MM.1S (cell line): ENCODE results near the gene ASXL1.

Experiments used
- DNase-seq: peaks from one replicate; pipeline ENCODE4 v3.0.0-alpha.2; 2015
- H2AFZ ChIP-seq: fragments of 300-600 bp; sonication (generic); 2 replicates; pipeline ENCODE4 v1.6.0; 2016; ENCODE audit warnings: antibody characterized with exemption, low read length
- H3F3A ChIP-seq: fragments of 300-600 bp; sonication (generic); 2 replicates; pipeline ENCODE4 v1.6.1; 2016; ENCODE audit warnings: mild to moderate bottlenecking, antibody characterized with exemption, low read length, moderate library complexity, mixed read lengths; ENCODE audit not compliant: insufficient read depth
- H3K27ac ChIP-seq: fragments of 300-600 bp; sonication (generic); 2 replicates; pipeline ENCODE4 v1.5.1; 2016; ENCODE audit warnings: mild to moderate bottlenecking, low read length
- H3K27me3 ChIP-seq: fragments of 300-600 bp; sonication (generic); replicated peaks from 2 replicates; pipeline ENCODE4 v1.6.0; 2016; ENCODE audit warnings: low read length; ENCODE audit not compliant: insufficient read depth
- H3K36me3 ChIP-seq: fragments of 300-600 bp; sonication (generic); replicated peaks from 2 replicates; pipeline ENCODE4 v1.6.1; 2016; ENCODE audit warnings: mild to moderate bottlenecking, low read length, mixed read lengths; ENCODE audit not compliant: insufficient read depth
- H3K4me1 ChIP-seq: fragments of 300-600 bp; sonication (generic); 2 replicates; pipeline ENCODE4 v1.6.1; 2016; ENCODE audit warnings: low read length, mixed read lengths
- H3K4me2 ChIP-seq: fragments of 300-600 bp; sonication (generic); 2 replicates; pipeline ENCODE4 v1.6.0; 2016; ENCODE audit warnings: low read depth, low read length
- H3K4me3 ChIP-seq: fragments of 300-600 bp; sonication (generic); 2 replicates; pipeline ENCODE4 v1.5.1; 2016; ENCODE audit warnings: low read length, mixed read lengths
- H3K79me2 ChIP-seq: fragments of 300-600 bp; sonication (generic); 2 replicates; pipeline ENCODE4 v1.6.1; 2016; ENCODE audit warnings: mixed run types, low read length, mixed read lengths
- H3K9ac ChIP-seq: fragments of 300-600 bp; sonication (generic); 2 replicates; pipeline ENCODE4 v1.6.1; 2016; ENCODE audit warnings: low read length, mixed read lengths
- H3K9me2 ChIP-seq: fragments of 300-600 bp; sonication (generic); replicated peaks from 2 replicates; pipeline ENCODE4 v1.6.1; 2016; ENCODE audit warnings: mild to moderate bottlenecking, low read length, mixed read lengths; ENCODE audit not compliant: insufficient read depth
- H3K9me3 ChIP-seq: fragments of 300-600 bp; sonication (generic); replicated peaks from 2 replicates; pipeline ENCODE4 v1.6.1; 2016; ENCODE audit warnings: mild to moderate bottlenecking, low read length, mixed read lengths; ENCODE audit not compliant: insufficient read depth
- H4K20me1 ChIP-seq: fragments of 300-600 bp; sonication (generic); 2 replicates; pipeline ENCODE4 v1.6.1; 2016; ENCODE audit warnings: mild to moderate bottlenecking, low read length, moderate library complexity, mixed read lengths; ENCODE audit not compliant: insufficient read depth
- EZH2 ChIP-seq: fragments of 300-600 bp; sonication (generic); optimal IDR thresholded peaks from 2 replicates; pipeline ENCODE3; 2017; ENCODE audit warnings: low read depth, mild to moderate bottlenecking, antibody characterized with exemption, low read length, mixed read lengths
- EZH2phosphoT487 ChIP-seq: fragments of 300-600 bp; sonication (generic); IDR thresholded peaks from 2 replicates; pipeline ENCODE4 v1.6.1; 2018; ENCODE audit warnings: antibody characterized with exemption, low read length
- TF ChIP-seq, protein P1 (sequence below): fragments of 300-600 bp; sonication (generic); IDR thresholded peaks from 2 replicates; pipeline ENCODE4 v1.5.1; 2016; ENCODE audit warnings: antibody characterized with exemption, low read length, mixed read lengths

The ASXL1 gene

GRCh38 chr20:32448306-32449056, 90.3 kb downstream of the ASXL1 start:
- Histone ChIP-seq H2AFZ (no peak overlapping the region), H3F3A (no peaks in the 10 kb centered on the region), H3K27me3 (no peaks in the 10 kb centered on the region), H3K36me3 (no peaks in the 10 kb centered on the region), H3K9me2 (no peaks in the 10 kb centered on the region), H3K4me3 (no peak overlapping the region), H3K79me2 (no peaks in the 10 kb centered on the region), H3K9me3 (no peaks in the 10 kb centered on the region), H3K4me2 (no peak overlapping the region), H3K4me1 (no peaks in the 10 kb centered on the region), H3K9ac (no peak overlapping the region), H3K27ac (no peak overlapping the region), H4K20me1 (no peaks in the 10 kb centered on the region)
- no peak for DNase-seq
- TF ChIP-seq, protein P1, sequence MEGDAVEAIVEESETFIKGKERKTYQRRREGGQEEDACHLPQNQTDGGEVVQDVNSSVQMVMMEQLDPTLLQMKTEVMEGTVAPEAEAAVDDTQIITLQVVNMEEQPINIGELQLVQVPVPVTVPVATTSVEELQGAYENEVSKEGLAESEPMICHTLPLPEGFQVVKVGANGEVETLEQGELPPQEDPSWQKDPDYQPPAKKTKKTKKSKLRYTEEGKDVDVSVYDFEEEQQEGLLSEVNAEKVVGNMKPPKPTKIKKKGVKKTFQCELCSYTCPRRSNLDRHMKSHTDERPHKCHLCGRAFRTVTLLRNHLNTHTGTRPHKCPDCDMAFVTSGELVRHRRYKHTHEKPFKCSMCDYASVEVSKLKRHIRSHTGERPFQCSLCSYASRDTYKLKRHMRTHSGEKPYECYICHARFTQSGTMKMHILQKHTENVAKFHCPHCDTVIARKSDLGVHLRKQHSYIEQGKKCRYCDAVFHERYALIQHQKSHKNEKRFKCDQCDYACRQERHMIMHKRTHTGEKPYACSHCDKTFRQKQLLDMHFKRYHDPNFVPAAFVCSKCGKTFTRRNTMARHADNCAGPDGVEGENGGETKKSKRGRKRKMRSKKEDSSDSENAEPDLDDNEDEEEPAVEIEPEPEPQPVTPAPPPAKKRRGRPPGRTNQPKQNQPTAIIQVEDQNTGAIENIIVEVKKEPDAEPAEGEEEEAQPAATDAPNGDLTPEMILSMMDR, result no peak
- TF ChIP-seq EZH2 (no peak), EZH2phosphoT487 (no peak)

- H3K27me3 ChIP-seq, result no peaks in the 10 kb centered on the region
- DNase-seq, result no peak
- TF ChIP-seq, protein P1, result no peak
- TF ChIP-seq EZH2 (no peak), EZH2phosphoT487 (no peak)
- H3K4me3 ChIP-seq, result no peak overlapping the region
- no peaks in the 10 kb centered on the region for H3K9me3 ChIP-seq
- no peaks in the 10 kb centered on the region for H3F3A ChIP-seq
- H3K27ac ChIP-seq, result no peak overlapping the region
- H4K20me1 ChIP-seq, result no peaks in the 10 kb centered on the region
- no peaks in the 10 kb centered on the region for H3K79me2 ChIP-seq
- H3K4me1 ChIP-seq, result no peaks in the 10 kb centered on the region
- H3K36me3 ChIP-seq, result no peaks in the 10 kb centered on the region
- H3K9me2 ChIP-seq, result no peaks in the 10 kb centered on the region
- H3K9ac ChIP-seq, result no peak overlapping the region
- H2AFZ ChIP-seq, result no peak overlapping the region
- no peak overlapping the region for H3K4me2 ChIP-seq
Observed at GRCh38 chr20:32449057-32449889, 91.1 kb downstream of the ASXL1 start.

- H3K4me2 ChIP-seq, result no peak overlapping the region
- H3F3A ChIP-seq, result no peaks in the 10 kb centered on the region
- H3K4me3 ChIP-seq, result no peak overlapping the region
- H3K9me3 ChIP-seq, result no peaks in the 10 kb centered on the region
- no peaks in the 10 kb centered on the region for H3K9me2 ChIP-seq
- no peaks in the 10 kb centered on the region for H3K4me1 ChIP-seq
- H4K20me1 ChIP-seq, result no peaks in the 10 kb centered on the region
- no peak overlapping the region for H3K9ac ChIP-seq
- H2AFZ ChIP-seq, result no peak overlapping the region
- H3K79me2 ChIP-seq, result no peaks in the 10 kb centered on the region
- no peaks in the 10 kb centered on the region for H3K36me3 ChIP-seq
- H3K27me3 ChIP-seq, result no peaks in the 10 kb centered on the region
- no peak for TF ChIP-seq EZH2
- TF ChIP-seq EZH2phosphoT487, result no peak
- TF ChIP-seq, protein P1, result no peak
- DNase-seq, result no peak
- H3K27ac ChIP-seq, result no peak overlapping the region
Observed at GRCh38 chr20:32449890-32450401, 91.8 kb downstream of the ASXL1 start.
